NCI-H1105 (cell line): ENCODE results near the gene ADAMTSL1.

Experiments
- DNase-seq: peaks from one replicate; lab custom pipeline; 2025; lab: John Stamatoyannopoulos, UW

ADAMTSL1 gene

DNA sequence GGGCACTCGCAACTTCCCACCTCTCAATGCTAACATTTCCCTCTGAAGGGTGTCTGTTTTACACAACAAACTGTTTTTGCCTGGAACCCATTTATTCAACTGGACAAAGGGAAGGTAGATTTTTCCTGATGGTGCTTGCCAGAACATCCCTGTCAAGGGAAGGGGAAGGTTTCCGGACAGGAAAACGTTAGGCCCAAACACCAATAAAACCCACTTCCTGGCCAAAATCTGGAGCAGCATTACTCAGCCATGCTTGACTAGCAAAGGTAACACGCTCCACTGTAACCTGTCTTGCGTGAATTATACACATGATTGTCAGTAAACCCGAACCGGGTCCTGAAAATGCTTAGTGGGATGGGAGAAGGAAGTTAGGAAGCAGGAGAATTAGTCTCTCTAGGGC lies 468.8 kb downstream of the ADAMTSL1 start:
- DNase-seq, result no peak

DNA sequence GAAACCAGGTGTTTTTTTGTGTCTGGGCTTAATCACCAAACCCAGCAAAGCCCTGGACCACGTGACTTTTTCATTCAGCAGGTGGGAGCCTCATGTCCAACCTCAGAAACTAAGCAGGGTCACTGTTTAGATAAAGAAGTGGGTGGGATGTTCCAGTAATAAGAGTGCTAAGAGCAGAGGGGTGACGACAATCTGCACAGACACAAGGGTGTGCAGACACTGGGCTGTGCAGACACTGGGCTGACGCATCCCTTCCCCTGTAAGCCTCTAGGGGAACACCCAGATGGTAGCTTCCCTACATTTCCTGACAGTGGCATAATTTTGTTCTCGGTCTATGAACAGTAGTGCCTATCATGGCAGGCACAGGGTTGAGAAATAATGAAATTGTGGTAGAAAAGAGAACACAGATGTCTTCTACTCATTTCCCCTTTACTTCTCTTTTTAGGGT lies 474.0 kb downstream of the ADAMTSL1 start:
- no peak for DNase-seq

DNA sequence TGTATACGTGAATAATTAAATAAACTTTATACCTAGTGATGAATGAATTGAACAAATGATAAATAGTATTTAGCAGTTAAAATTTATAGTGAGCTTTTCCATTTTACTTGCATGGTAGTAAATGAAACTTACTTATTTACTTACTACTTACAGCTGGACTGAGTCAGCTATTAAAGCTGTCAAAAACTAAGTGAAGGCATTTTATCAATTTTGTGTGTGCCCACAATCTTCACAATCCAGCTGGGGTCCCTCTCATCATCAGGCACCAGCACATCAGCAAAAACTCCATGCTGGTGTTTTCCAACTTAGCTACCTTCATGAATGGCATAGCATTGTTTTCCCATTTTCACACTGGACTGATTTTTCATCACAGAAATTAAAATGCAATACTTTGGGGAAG lies 478.0 kb downstream of the ADAMTSL1 start:
- DNase-seq, result no peak

DNA sequence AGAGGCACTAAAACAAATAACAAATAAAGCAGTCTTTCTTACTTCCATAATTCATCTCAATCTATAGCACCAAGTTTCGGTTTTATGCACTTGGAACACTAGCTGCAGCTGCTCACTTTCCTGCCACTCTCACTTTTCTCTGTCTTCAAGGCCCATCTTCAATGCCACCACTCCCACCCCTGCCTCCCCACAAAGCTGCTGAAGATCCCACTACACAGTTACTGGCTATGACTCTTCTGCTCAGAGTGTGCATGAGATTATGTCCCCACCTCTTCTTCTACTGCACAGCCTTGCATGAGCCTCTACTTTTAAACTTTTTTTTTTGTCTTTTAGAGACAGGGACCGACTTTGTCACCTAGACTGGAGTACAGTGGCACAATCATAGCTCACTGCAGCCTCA lies 481.7 kb downstream of the ADAMTSL1 start:
- no peak for DNase-seq
